Brain pericyte (primary cell): ENCODE measurements around the gene LRRIQ3.
A peak's percentile ranks its signal among the peaks of the same experiment; 100 is the strongest.
"Not testable (repeated sequence)": the region's sequence is repeated elsewhere in the genome, so short reads cannot be mapped to it uniquely, and the experiment has no call there.

Source experiments
- DNase-seq: peaks from one replicate; pipeline ENCODE4 v3.0.0-alpha.2; 2012; ENCODE audit warnings: low read depth, low spot score

Gene LRRIQ3, protein sequence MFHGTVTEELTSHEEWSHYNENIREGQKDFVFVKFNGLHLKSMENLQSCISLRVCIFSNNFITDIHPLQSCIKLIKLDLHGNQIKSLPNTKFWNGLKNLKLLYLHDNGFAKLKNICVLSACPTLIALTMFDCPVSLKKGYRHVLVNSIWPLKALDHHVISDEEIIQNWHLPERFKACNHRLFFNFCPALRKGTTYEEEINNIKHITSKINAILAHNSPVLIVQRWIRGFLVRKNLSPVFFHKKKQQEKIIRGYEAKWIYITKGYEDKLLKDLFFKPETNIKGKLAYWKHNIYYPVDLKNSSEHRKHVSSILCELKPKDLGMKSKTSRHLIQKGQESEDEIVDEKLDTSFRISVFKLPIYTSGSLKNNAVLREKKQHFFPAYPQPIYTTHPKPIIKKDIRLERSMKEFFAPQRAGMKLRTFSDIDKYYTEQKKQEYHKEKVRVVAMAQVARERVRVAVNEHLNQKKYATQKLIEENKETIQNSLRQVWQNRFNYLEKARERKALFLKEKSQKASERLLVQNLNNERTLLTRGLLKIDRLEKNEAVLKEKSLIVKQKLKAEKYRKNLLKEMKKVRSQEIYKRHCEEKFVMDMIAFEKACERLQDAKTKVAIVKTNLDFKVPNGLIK

DNA sequence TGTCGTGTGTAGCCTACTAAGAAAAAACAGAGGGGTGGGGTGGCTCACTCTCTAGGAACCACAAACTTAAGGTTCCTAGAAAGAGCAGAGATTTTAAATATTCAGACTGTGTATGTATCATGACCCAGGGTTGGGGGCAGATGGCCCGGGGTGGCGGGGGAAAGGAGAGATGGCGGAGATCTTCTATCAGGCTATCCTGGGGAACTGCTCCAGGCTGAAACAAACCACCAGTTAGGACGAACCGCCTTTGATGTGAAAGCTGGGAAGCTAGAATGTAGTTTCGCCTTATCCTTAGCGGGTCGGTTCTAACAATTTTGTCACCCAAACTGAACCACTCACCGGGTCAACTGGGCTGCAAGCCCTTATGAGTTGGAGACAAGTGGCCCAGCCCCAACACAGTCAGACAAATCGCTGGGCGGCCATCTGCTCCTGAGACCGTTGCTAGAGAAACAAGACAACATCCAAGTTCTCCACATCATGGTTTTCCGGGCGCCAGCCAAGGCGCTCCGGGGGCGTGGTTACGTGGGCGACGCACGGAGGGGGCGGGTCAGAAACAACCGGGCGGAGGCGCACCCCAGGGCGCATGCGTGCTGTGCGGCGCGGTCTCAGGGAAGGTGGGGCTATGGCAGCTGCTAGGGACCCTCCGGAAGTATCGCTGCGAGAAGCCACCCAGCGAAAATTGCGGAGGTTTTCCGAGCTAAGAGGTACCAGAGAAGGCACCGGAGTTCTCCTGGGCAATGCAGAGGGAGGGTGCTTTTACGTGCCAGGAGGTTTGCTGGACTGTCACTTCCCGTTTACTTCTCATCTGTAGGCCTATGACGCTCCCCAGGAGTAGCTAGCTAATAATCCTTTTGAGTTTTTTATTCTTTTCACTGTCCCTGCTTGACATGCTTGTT, at the start of gene LRRIQ3, which contains the start of gene FPGT:
LRRIQ3 (minus strand) TSS at position 520 of the 896 bp plus-strand sequence. CDS start 14,492 bp downstream, outside the sequence.
FPGT (plus strand) TSS at position 586 of the 896 bp plus-strand sequence; CDS start at position 623, 37 bp downstream.
- DNase-seq, result peak; percentile 83

DNA sequence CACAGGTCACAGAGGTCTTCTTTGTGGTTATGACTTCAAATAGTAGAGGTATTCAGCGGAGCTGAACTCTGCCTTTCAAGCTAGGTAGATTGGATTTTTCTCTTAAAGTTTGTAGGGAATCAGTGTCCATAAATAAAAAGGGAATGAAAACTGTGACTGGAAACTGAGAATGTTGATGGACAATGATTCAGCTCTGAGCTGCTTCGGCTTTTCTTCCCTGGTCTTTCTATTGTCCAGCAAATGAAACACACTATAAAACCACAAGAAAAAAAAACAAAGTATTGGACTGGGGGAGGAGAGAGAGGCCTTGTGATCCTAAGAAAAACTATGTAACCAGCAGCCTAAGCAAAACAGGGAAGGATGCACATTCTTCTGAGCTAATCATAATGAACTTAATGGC, 48.3 kb upstream of the LRRIQ3 start:
- no peak for DNase-seq

DNA sequence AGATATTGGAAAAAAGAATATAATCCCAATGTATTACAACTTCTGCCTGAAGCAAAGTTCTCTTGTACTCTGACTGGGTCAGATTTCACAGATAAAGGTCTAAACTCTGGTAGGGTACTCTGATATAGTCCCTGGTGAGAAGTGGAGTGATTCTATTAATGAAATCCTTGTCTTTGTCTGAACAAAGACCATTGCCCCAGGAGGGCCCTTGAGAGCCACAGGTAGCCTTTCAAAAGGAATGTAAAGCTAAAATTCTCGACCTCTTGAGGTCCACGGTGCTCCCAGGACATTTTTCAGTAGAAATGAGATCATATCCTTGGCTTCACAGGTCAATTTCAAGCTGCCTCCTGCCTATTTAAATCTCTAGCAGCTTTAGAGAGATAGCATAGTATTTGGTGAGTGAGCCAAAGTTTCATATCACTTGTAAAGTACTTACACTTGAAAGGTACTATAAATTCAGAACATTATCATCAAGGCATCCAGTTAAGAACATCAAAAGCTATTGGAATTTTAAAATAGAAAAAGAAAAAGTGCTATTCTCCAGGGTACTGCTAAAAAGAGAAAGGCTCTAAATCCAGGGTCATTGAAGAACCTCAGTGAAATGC, 47.3 kb upstream of the LRRIQ3 start:
- no peak for DNase-seq

DNA sequence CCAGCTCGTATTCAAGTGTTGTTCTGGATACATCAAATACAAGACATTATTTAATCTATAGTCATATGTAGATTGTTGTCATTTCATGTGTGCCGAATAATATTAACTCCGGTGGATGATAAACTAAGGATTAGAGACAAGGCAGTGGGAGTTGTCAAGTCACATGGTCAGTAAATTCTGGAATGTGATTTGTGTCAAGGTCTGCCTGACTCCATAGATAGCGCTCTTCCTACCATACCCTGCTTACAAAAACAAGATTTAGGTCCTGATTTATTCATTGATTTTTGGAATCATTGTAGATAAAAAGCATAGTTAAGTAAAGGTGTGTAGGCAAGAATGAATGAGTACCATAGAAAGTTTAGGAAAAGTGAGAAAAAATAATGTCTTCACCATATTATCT, 39.8 kb upstream of the LRRIQ3 start:
- no peak for DNase-seq

DNA sequence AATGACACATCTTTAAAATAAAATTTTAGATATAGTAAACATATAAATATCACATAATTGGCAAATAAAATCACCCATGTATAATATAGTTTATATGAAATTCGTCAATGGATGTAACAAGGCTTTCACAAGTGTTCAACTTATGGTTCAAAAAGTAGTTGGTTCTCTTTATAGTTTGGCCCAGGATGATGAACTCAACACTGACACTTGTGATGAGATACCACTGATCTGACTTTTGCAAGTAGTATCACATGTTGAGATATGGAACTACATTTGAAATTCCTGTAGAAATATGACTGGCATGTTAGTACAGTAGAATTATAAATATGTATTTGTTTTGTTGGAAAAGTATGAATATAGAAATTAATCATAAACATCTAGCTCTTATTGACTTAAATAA, 39.1 kb upstream of the LRRIQ3 start:
- DNase-seq, result no peak

DNA sequence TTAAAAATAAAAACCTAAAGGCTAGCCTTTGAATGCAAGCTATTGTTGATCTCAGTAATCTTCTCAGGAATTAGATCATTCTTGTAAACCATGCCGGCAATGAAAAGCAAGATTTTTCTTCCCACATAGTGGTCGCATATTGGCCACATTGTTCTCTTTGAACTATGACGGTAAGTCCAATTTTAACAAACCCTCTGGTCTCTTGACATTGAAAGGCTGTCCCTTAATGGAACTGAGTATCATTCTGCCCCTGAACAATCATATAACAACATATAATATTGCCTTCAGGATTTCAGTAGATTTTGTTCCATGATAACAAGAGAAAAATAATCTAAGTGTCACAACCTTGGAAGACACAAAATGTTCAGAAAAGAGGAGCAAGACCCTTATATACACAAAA, 38.5 kb upstream of the LRRIQ3 start:
- no peak for DNase-seq

DNA sequence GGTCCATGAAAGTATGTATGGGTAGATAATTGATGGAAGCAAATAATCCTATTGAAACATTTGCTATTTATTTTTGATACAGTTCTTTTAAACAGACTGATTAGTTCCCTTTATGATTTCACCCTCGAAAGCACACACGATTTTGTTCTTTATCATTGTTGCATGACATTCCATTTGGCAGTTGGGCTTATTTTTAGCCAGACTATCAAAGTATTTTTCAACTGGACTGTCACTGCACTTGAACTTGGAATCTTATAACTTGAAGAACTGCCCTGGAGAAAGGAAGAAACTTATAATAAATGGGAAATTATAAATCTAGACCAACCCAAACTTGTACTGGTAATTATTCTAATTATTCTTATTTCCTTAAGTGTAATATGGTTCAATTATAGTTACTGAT, 37.2 kb upstream of the LRRIQ3 start, which contains the start of gene TNNI3K:
TNNI3K (plus strand) TSS at position 235 of the 400 bp plus-strand sequence; CDS start at position 300, 65 bp downstream.
- DNase-seq, result no peak

DNA sequence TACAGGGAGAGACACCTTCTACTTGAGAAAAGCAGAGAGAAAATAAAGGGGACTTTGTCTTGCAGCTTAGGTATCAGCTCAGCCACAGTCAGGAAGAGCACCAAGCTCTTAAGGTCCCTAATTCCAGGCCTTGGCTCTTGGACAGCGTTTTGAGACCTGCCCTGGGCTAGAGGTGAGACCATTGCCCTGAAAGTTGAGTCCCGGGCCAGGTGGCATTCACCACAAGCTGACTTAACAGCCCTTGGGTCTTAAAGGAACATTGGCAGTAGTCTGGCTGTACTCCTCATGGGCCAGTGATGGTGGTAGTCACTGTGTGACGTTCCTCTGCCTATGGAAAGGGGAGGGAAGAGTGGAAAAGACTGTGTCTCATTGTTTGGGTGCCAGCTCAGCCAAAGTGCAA, 25.5 kb upstream of the LRRIQ3 start:
- no peak for DNase-seq

DNA sequence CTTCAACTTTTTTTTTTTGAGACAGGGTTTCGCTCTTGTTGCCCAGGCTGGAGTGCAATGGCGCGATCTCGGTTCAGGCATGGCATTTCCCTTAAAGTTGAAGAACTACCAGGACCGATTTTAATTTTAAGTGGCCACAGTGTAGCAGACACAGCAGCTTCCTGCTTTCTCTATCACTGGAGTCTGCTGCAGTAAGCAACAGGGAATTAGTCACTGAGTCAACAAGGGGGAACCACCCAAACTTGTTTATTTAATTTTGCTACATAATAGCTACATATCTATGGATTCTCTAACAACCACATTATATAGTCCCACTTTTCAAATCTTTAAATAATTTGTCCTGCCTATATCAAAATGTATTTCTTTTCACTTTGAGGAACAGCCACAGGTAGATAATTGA, 24.7 kb upstream of the LRRIQ3 start:
- no peak for DNase-seq

DNA sequence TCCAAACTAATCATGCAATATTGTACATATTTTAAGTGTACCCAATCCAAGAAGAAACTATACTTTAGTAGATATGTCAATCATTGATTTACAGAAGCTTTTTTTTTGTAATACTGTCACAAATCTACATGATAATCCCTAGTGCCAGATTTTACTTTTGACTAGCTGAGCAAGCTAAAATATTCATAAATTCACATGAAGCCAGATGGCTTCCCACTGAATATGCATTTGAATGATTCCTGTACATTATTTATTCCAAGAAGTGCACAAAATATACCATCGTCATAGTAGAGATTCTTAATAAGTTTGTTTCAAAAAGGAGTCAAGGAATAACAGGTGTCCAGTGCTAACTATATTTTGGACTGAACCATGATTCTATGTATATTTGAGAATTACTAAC, 17.3 kb upstream of the LRRIQ3 start:
- DNase-seq, result no peak

DNA sequence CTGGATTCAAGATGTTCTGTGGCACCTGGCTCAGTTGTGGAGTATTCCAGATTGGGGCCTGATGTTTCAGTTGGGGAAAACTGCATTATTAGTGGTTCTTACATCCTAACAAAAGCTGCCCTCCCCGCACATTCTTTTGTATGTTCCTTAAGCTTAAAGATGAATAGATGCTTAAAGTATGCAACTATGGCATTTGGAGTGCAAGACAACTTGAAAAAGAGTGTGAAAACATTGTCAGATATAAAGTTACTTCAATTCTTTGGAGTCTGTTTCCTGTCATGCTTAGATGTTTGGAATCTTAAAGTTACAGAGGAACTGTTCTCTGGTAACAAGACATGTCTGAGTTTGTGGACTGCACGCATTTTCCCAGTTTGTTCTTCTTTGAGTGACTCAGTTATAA, 7.3 kb upstream of the LRRIQ3 start:
- no peak for DNase-seq

DNA sequence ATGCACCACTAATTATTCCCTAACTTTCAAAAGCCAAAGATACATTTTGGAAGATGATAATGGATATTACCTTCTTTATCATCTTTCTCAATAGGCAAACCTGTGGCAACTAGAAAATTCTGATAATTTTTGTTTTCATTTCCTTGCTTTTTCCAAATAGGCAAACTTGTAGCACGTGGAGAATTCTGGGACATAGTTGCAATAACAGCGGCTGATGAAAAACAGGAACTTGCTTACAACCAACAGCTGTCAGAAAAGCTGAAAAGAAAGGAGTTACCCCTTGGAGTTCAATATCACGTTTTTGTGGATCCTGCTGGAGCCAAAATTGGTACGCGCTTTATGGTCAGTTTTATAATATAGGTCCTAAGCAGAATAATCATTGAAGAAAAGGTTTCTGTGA, 1.5 kb upstream of the LRRIQ3 start:
- no peak for DNase-seq

DNA sequence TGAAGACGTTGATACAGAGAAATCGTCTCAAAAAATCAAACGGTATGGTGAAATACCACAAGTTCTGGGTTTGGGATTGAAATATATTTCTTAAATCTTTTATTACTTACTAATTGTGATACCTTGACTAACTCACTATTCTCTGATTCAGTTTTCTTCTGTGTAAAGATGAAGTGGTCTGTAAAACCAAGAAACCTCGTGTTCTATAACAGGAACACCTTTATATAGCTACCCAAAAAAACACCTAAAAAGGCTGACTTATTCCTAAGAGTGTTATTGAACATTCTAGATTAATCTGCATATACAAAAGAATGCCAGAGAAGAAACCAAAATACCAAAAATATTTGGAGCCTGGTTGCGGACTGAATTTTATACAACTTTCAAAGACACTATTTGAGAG, 721 bp downstream of the LRRIQ3 start:
- no peak for DNase-seq

DNA sequence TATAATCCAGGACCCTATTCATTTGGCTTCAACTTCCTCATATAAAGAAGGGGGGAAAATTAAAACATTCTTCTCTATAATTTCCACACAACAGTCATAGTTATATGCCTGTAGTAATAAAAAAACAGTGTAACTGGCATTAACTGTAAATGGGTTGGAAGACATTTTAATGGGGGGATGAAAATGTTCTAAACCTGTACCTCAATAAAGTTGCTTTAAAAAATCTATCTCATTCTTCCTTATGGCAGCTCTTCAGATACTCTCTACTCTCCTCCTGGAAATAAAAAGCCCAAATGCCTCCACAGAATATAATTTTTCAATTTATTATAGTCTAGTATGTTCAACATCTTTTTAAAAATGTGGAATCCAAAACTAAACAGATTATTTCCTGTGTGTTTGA, 2.6 kb downstream of the LRRIQ3 start:
- DNase-seq, result no peak

DNA sequence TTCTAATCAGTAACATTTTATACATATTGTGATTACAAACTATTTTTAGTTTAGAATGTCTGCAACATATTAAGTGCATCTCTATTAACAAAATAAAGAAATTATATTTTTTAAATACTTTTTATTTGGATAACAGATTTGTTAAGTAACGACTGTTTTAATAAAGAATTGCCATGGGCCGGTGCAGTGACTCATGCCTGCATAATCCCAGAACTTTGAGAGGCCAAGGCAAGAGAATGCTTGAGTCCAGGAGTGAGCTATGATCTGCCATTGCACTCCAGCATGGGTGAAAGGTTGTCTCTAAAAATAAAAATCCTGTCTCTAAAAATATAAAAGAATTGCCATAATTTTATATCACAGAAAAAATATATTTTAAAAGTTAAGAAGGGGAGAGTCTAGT, 4.1 kb downstream of the LRRIQ3 start:
- no peak for DNase-seq

DNA sequence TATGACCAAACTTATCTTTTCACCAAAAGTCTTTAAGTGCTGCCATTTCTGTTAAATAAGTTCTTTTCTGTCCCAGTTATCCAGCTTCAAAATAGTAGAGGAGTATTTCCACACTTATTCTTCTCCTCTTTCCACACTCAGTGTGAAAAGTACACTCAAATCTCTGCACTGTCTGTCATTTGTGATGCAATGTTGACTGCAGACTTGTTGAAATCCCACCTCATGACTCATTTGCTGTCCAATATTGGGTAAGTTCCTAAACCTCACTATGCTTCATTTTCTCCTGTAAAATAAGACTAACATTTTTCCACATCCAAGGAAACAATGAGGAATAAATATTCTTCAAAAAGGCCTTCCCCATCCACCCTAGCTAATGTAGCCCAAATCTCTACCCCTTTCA, 17.5 kb downstream of the LRRIQ3 start:
- DNase-seq, result no peak

DNA sequence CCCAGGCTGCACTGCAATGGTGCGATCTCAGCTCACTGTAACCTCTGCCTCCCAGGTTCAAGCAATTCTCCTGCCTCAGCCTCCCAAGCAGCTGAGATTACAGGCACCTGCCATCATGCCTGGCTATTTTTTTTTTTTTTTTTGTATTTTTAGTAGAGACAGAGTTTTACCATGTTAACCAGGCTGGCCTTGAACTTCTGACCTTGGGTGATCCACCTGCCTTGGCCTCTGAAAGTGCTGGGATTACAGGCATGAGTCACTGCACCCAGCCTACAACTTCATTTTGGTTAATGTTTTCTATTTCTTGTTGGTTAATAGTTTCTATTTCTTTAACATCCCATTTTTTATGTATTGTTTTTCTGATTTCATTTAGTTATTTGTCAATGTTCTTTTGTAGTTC, 23.6 kb downstream of the LRRIQ3 start:
- DNase-seq, result not testable (repeated sequence)

DNA sequence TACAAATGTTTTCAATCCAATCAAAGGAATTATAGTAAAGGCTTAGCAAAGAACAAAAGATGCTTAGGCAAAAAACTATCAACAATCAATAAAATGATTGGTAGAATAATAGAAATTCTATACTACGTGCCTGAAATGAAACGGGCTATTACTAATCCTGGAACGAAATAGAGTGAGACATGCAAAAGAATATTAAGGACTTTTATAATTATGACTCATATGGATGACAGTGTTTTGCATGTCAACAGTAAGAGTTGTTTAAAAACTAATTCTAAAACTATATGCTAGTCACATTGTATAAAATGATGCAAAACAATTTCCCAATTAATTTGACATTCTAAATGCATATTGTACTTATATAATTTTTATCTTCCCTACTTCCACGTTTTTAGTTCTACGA, 35.6 kb downstream of the LRRIQ3 start:
- DNase-seq, result no peak

DNA sequence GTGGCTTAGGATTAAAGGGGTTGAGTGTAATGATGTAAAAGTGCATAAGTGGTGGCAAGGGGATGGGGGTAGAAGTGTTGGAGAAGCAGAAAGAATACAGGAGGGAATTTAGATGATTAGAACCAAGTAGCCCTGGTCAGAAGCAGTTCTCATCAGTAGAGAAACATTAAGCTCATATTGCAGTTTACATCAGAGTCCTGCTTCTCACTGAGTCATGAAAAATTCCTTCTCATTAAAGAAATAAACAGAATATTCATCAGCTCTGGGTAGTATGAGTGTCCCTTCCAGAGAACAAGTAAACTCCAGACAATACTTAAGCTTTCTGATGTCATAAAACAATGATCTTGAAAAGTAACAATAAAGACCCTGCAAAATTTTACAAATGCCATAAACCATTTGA, 36.5 kb downstream of the LRRIQ3 start:
- no peak for DNase-seq

DNA sequence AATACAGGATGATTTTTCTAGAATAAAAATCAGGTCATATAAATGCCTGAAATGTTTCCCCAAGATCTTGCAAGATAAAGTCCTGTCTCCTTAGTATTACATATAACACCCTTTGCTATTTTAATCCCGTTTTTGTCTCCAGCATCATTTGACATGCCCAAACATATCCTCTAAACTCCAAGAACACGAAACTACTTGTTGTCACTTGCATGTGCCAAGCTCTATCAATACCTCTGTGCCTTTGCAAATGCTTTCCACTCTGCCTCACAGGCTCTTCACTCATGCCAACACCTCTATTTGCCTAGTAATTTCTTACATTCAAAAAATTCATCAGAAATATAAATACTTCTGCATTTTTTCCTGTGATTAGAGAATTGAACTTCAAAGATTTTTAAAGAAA, 37.9 kb downstream of the LRRIQ3 start:
- DNase-seq, result no peak

DNA sequence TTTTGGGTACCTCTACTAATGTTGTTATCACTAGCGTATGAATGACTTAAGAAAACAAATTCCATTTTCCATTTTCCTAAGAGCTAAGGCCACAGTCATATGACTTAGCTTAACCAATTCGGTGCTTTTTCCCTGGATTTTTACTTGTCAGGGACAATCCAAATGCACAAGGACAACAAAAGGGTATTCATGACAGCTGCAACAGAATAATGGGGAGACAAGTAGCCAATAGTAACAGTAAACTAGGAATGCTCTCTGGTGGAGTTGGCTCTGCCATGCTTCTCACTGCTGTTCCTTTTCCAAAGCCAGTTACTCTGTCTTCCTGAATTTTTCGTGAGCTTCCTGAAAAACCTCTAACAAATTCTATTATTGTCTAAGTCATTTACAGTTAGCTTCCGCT, 52.9 kb downstream of the LRRIQ3 start:
- no peak for DNase-seq

DNA sequence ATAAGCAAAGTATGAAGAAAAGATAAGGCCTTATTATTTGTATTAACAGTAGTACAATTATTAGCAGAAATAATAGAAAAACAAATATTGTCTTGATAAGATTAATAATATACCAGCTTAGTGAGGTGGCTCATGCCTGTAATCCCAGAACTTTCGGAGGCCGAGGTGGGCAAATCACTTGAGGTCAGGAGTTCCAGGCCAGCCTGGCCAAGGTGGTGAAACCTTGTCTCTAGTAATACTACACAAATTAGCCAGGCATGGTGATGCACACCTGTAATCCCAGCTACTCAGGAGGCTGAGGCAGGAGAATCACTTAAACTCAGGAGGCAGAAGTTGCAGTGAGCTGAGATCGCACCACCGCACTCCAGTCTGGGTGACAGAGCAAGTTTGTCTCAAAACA, 80.6 kb downstream of the LRRIQ3 start:
- DNase-seq, result not testable (repeated sequence)
